Measurements from ENCODE around the gene GSX2.

GSX2 gene

GRCh38 chr4:54082168-54082567 is 17.8 kb upstream of the GSX2 start:
- DNase-seq: no peak

GRCh38 chr4:54085284-54085683 is 14.7 kb upstream of the GSX2 start:
- DNase-seq: no peak

GRCh38 chr4:54089875-54090274 is 10.1 kb upstream of the GSX2 start:
- DNase-seq: no peak

- no peak for DNase-seq
Observed at GRCh38 chr4:54090404-54090803, 9.6 kb upstream of the GSX2 start.

GRCh38 chr4:54090804-54091623 is 8.9 kb upstream of the GSX2 start:
- no peak for DNase-seq

- peak; percentile 73 for DNase-seq
Observed at GRCh38 chr4:54091637-54092404, 8.1 kb upstream of the GSX2 start.

- DNase-seq: no peak
Observed at GRCh38 chr4:54092405-54093323, 7.3 kb upstream of the GSX2 start.

- DNase-seq: no peak
Observed at GRCh38 chr4:54093324-54094240, 6.4 kb upstream of the GSX2 start.

- no peak for DNase-seq
Observed at GRCh38 chr4:54094451-54094850, 5.5 kb upstream of the GSX2 start.

GRCh38 chr4:54095110-54095825 is 4.7 kb upstream of the GSX2 start:
- no peak for DNase-seq

GRCh38 chr4:54096295-54096962 is 3.5 kb upstream of the GSX2 start:
- no peak for DNase-seq

- DNase-seq: no peak
Observed at GRCh38 chr4:54097152-54097551, 2.8 kb upstream of the GSX2 start.

GRCh38 chr4:54098375-54098774 is 1.6 kb upstream of the GSX2 start:
- DNase-seq: no peak

GRCh38 chr4:54099287-54099747 is 646 bp upstream of the GSX2 start:
- no peak for DNase-seq

- no peak for DNase-seq
Observed at GRCh38 chr4:54100595-54101189, 729 bp downstream of the GSX2 start.

- DNase-seq: no peak
Observed at GRCh38 chr4:54101190-54102041, 1.5 kb downstream of the GSX2 start.

GRCh38 chr4:54102531-54103106 is 2.7 kb downstream of the GSX2 start:
- DNase-seq: no peak

- DNase-seq: no peak
Observed at GRCh38 chr4:54103190-54103574, 3.2 kb downstream of the GSX2 start.

GRCh38 chr4:54104907-54105306 is 4.9 kb downstream of the GSX2 start:
- DNase-seq: no peak
